Gastroesophageal sphincter (tissue), 3 donors: ENCODE data around the gene APOO.

Experiments
- EP300 ChIP-seq: sonication (generic); formaldehyde crosslinking; IDR thresholded peaks from one replicate; pipeline ENCODE4 v1.6.1; 2017; ENCODE audit warnings: antibody characterized with exemption, mild to moderate bottlenecking
- POLR2A ChIP-seq, 2 donors: fragments of 450-650 bp; IDR thresholded peaks; one replicate each; pipeline ENCODE4 v1.6.1; 2017; ENCODE audit warnings: antibody characterized with exemption in 2 of 2, mild to moderate bottlenecking in 2 of 2, moderate library complexity in 1 of 2
- TF ChIP-seq, protein P1 (sequence below), 4 experiments: fragments of 200-600 bp in 2 of 4; fragments of 450-650 bp in 2 of 4; sonication (generic) in 1 of 4; IDR thresholded peaks; one replicate each; pipeline ENCODE4 v1.5.1; 2017 to 2019; ENCODE audit warnings: antibody characterized with exemption in 4 of 4, mild to moderate bottlenecking in 2 of 4, moderate library complexity in 2 of 4

DNA sequence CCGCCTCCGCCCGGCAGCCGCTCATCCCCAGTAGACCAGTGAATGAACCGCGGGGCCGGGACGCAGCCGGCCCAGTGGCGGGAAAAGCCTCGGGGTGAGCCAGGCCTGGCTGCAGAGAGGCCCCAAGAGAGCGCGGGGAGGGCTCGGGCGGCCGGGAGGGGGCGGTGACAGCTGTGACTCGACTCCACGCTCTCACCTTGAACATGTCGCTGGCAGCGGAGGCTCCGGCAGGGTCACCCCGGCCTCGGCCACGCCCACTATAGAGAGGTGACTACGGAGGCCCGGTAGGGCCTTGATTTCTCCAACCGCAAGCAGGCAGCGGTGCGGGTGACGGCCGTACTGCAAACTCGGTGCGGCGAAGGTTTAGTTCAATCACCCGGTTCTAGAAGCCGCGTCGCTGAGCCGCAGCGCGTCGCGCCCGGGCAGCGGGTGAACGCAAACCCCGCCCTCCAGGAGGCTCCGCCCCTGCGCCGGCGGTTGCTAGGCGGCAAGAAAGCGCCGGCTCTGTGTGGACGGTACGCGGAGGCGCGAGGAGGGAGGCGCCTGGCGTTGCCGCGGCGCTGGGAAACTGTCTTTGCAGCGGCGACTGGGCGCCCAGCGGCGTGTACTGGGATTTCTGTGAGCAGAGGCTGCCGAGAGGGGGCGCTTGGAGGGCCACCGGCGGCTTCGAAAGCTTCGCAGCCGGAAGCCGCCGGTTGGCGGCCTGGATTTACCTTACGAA is at the start of gene APOO, which contains the start of gene CXorf58:
- TF ChIP-seq, protein P1, sequence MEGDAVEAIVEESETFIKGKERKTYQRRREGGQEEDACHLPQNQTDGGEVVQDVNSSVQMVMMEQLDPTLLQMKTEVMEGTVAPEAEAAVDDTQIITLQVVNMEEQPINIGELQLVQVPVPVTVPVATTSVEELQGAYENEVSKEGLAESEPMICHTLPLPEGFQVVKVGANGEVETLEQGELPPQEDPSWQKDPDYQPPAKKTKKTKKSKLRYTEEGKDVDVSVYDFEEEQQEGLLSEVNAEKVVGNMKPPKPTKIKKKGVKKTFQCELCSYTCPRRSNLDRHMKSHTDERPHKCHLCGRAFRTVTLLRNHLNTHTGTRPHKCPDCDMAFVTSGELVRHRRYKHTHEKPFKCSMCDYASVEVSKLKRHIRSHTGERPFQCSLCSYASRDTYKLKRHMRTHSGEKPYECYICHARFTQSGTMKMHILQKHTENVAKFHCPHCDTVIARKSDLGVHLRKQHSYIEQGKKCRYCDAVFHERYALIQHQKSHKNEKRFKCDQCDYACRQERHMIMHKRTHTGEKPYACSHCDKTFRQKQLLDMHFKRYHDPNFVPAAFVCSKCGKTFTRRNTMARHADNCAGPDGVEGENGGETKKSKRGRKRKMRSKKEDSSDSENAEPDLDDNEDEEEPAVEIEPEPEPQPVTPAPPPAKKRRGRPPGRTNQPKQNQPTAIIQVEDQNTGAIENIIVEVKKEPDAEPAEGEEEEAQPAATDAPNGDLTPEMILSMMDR (IDR thresholded peaks at IDR 0.05): peak; percentile 49 to 94 (median 86)
- no peak for TF ChIP-seq POLR2A (IDR thresholded peaks at IDR 0.05)
- no peak for TF ChIP-seq EP300
